Fibroblast of peridontal ligament (primary cell): Measurements from ENCODE around the gene LPGAT1.
"Not testable (repeated sequence)": the region's sequence is repeated elsewhere in the genome, so short reads cannot be mapped to it uniquely, and the experiment has no call there.

Source experiments
- DNase-seq: peaks from one replicate; pipeline ENCODE4 v3.0.0-alpha.2; 2010; ENCODE audit errors: extremely low read depth

Gene LPGAT1

DNA sequence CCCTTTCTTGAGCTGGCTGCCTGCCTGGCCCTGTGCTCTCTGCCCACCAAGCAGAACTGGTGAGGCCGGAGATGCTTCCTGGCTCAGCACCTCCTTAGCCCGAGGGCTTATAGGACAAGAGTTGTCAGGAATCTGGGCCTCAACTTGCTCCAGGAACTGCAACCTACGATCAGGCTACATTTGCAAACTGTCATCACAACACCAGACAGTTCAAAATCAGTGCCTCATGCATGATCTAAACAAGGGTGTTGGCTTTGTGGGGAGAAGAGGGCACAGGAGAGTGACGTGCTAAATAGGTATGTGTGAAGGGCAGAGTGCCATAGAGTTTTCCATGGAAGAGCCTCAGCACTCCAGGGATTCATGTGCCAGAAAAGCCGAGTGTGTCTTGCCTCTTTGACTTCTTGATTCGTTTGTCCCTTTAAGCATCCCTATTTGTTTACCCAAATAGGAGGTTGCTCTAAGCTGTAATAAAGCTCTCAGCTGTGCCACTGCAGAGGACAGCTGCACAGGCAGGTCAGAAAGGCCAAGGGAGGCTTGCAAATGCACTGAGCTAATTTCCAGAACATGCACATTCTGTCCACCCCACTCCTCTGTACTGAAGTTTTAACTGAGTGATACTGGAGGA, 125.0 kb downstream of the LPGAT1 start:
- DNase-seq = no peak

DNA sequence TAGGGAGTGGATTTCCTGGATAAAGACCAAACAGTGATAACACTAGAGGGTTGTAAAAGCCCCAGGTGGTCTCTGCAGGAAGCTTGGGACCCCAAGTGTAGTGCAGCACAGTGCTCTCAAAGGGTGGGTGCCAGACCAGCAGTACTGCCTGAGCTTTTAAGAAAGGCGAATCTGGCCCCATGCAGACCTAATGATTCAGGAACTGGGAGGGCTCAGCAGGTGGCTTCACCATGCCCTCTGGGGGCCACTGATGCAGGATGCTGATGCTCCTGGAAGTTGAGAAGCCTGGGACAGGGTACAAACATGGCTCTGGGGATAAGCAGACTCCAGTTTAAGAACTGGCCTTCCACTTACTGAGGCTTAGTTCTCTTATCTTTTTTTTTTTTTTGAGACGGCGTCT, 126.0 kb downstream of the LPGAT1 start:
- no peak for DNase-seq

DNA sequence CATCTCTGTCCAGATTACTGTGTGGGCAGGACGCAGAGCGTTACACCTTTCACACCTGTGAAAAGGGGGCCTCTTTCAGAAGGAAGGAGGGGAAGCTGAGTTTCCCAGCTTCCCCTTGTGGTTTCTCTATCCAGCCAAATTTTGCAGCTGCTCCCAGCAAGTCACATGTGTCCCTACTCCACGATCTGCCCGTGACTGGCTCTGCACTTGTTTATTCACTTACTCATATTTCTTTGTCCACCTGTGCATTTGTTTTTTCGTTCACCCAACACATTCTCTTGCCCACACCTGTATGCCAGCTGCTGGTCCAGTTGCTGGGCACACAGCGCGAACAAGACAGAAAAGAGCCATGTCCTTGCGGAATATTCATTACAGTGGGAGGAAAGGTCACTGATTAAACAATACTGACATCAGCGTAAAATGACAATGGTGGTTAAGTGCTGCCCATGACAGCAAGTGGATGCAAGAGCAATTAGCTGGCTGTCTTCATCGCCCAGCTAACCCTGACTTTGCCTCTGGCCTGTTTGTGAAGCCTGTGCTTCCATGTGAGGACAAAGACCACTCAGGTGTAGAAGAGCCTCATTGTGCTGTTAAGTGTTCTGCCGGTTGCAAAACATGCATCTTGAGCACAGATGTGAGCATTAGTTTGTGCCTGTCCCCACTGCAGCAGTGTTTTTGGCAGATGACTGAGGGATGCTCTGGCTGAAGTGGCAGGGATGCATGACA, 126.6 kb downstream of the LPGAT1 start:
- DNase-seq = no peak

GRCh38 chr1:211701733-211702132, 128.8 kb downstream of the LPGAT1 start:
- DNase-seq = no peak

GRCh38 chr1:211699059-211699458, 131.5 kb downstream of the LPGAT1 start:
- DNase-seq = no peak

GRCh38 chr1:211698161-211699026, 132.2 kb downstream of the LPGAT1 start:
- peak; percentile 40 for DNase-seq

DNA sequence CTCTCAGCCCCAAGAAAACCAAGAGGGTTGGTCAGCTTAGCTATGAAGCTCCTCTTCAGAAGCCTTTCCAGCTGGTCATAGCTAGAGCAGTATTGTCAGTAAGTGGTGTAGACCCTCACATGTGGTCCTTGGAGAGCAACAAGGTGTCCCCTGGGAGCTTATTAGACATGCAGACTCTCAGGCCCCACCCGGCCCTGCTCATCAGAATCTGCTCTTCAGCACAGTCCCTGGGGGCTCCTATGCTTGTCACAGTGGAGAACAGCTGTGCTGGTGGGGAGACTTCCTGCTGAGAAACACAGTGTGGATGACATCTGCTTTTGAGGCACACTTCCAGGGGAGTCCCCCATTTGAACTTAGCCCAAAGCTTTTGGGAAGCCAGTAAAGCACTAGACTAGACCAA, 133.2 kb downstream of the LPGAT1 start:
- no peak for DNase-seq

DNA sequence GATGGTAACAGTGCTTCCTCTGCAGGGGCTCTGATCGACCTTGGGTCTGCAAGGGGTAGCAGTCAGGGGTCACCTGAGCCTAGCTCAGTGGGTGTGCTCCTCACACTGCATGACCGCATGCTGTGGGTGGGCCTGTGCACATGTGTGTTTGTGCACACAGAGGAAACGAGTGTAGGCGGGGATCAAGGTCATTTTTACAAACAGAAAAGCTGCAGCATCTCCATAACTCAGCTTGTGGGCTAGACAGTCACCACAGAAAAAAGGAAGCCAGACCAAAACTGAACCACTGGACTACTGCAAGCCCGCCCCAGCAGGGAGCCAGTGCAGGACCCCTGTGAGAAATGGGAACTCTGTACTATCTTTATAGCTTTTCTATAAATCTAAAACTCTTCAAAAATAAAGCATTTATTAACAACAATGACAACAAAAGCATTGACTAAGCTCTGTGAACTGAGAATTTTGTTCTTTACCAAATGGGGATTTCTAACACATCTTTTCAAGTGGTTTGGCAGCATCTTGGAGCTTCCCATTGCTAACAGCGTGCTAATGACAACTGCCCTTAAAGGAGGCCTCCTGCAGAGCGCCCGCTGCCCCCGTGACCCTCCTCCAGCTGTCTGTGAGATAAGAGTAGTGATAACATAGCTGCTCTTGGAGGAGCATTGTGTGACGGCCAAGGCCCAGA, 135.3 kb downstream of the LPGAT1 start:
- DNase-seq = no peak

DNA sequence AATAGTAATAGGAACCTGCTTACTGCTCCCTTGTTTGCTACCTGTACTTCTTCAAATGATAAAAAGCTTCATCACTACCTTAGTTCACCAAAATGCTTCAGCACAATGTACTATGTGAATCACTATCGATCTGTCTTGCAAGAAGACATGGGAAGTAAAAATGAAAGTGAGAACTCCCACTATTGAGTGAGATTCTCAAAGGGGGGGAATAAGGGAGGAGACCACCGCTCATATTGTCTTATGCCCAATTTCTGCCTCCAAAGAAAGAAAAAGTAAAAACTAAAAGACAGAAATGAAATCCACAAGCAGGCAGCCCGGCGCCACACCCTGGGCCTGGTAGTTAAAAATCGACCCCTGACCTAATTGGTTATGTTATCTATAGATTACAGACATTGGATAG, 136.7 kb downstream of the LPGAT1 start:
- DNase-seq = not testable (repeated sequence)
